ENCODE measurements around the gene OGFOD1.

- TF ChIP-seq CTCF (IDR thresholded peaks at IDR 0.05), result no peak
- no peak for TF ChIP-seq POLR2A (IDR thresholded peaks at IDR 0.05)
Measured at GRCh38 chr16:56436258-56436657, 15.1 kb upstream of the OGFOD1 start.
